ENCODE measurements around the gene TRIM41. TPM values are rescaled to one million over a fixed set of nuclear protein-coding genes. Genes with fewer than 3 reads are reported as not detected.
A peak's percentile ranks its signal among the peaks of the same experiment; 100 is the strongest.

The TRIM41 gene
- total and polyA plus RNA-seq, 9 of the 15 experiments (the other 6 are each of a cell fraction or from before 2014, with no cell fraction given): 1.8 to 47.6 (median 20.9) TPM

GRCh38 chr5:181199881-181200638, 23.0 kb upstream of the TRIM41 start:
- H3K79me2 ChIP-seq (ENCODE audit: control insufficient read depth, insufficient read depth, low read length): no peaks in the 10 kb centered on the region
- peaks cover 16 to 47% of the 10 kb centered on the region in 2 experiments; a peak in 4 of 5 replicates for H3K4me1 ChIP-seq (replicated peaks in 1 of 2; ENCODE audit: control insufficient read depth in 2 of 2, insufficient read depth in 2 of 2, low read length in 2 of 2)
- in situ Hi-C loops (cut with MboI) (no loop called here), intact Hi-C loops (cut with micrococcal nuclease) (no loop called here)
- peak; percentile 56 for ATAC-seq
- no peaks in the 10 kb centered on the region for H3K36me3 ChIP-seq (ENCODE audit: control insufficient read depth, insufficient read depth, low read length)
- H4K20me1 ChIP-seq (replicated peaks; ENCODE audit: control insufficient read depth, insufficient read depth, low read length): no peaks in the 10 kb centered on the region
- H2AFZ ChIP-seq (ENCODE audit: low read depth, low read length): peak overlapping the region; percentile 3; the same call in 1 of the 2 replicates
- no TSS peak for BruUV-seq (replicated peaks)
- CTCF ChIA-PET (ENCODE audit: low intra/inter-chr PET ratio): no interaction called here
- no peaks in the 10 kb centered on the region for H3K27me3 ChIP-seq (ENCODE audit: control insufficient read depth in 2 of 2, insufficient read depth in 2 of 2, low read length in 2 of 2)
- H3K9ac ChIP-seq (ENCODE audit: insufficient read depth in 1 of 2, low read depth in 2 of 2, low read length in 2 of 2): peak overlapping the region in 1 of 2 experiments; percentile 77; a peak in 2 of 4 replicates
- H3K4me2 ChIP-seq (ENCODE audit: insufficient read depth, low read length): peak overlapping the region; percentile 36
- FAIRE-seq: peak; percentile 95
- 46% methylated on average over 11 of the region's 12 CpGs for WGBS (ENCODE audit: insufficient coverage, low coverage, missing lambda C conversion rate)
- H3K9me1 ChIP-seq (ENCODE audit: control insufficient read depth, insufficient read depth, low read length): no peaks in the 10 kb centered on the region
- no peaks in the 10 kb centered on the region for H3K9me3 ChIP-seq (replicated peaks; ENCODE audit: control insufficient read depth, insufficient read depth, low read depth, low read length)
- peak in 3 of 4 experiments; percentile 41 to 71 (median 51) for DNase-seq (ENCODE audit: extremely low read depth in 1 of 4, low spot score in 3 of 4)
- H3K4me3 ChIP-seq: no peak overlapping the region
- POLR2A ChIA-PET: interaction anchor here (0.5 to 1.4 kb wide), 5 partner anchors 8 to 60 kb away, joined by 3 to 4 read pairs (median 4); no protein-coding TSS in a partner anchor
- no peak overlapping the region for H3K27ac ChIP-seq (ENCODE audit: extremely low read depth, low read depth, low read length)
- TF ChIP-seq BCL6 (CRISPR knock-in tag; IDR thresholded peaks at IDR 0.05) (no peak), HNRNPH1 (optimal IDR thresholded peaks at IDR 0.05; ENCODE audit: low read depth, low read length) (no peak), MECOM (CRISPR knock-in tag; IDR thresholded peaks at IDR 0.05) (peak; percentile 15; the same call in 1 of the 2 replicates), CTBP1 (IDR thresholded peaks at IDR 0.05; ENCODE audit: borderline replicate concordance) (peak; percentile 56; the same call in 1 of the 2 replicates), ATF3 (IDR thresholded peaks at IDR 0.05) (peak; percentile 56), ATF3 (CRISPR knock-in tag; conservative IDR thresholded peaks at IDR 0.05) (no peak), PRMT5 (CRISPR knock-in tag; IDR thresholded peaks at IDR 0.05) (no peak), E2F4 (CRISPR knock-in tag; IDR thresholded peaks at IDR 0.05; ENCODE audit: low read depth) (no peak), CXXC5 (CRISPR knock-in tag; IDR thresholded peaks at IDR 0.05) (peak; percentile 72), PYGO2 (tag; IDR thresholded peaks at IDR 0.05) (no peak), IRF2 (CRISPR knock-in tag; IDR thresholded peaks at IDR 0.05) (no peak), SIN3A (IDR thresholded peaks at IDR 0.05; ENCODE audit: borderline replicate concordance in 2 of 2, control insufficient read depth in 1 of 2, low read depth in 2 of 2, low read length in 2 of 2) (peak in 1 of 2 experiments; percentile 56; a peak in 1 of 4 replicates), BHLHE40 (IDR thresholded peaks at IDR 0.05; ENCODE audit: low read length) (0 out of 2 replicates have a peak, but pooled peaks have one; percentile 17), CEBPB (tag; IDR thresholded peaks at IDR 0.05) (no peak)
- TF ChIP-seq, protein P1, sequence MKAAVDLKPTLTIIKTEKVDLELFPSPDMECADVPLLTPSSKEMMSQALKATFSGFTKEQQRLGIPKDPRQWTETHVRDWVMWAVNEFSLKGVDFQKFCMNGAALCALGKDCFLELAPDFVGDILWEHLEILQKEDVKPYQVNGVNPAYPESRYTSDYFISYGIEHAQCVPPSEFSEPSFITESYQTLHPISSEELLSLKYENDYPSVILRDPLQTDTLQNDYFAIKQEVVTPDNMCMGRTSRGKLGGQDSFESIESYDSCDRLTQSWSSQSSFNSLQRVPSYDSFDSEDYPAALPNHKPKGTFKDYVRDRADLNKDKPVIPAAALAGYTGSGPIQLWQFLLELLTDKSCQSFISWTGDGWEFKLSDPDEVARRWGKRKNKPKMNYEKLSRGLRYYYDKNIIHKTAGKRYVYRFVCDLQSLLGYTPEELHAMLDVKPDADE (conservative IDR thresholded peaks at IDR 0.05; ENCODE audit: control insufficient read depth, low read depth, low read length): no peak
- TF ChIP-seq, protein P2, sequence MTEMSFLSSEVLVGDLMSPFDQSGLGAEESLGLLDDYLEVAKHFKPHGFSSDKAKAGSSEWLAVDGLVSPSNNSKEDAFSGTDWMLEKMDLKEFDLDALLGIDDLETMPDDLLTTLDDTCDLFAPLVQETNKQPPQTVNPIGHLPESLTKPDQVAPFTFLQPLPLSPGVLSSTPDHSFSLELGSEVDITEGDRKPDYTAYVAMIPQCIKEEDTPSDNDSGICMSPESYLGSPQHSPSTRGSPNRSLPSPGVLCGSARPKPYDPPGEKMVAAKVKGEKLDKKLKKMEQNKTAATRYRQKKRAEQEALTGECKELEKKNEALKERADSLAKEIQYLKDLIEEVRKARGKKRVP (CRISPR knock-in tag; IDR thresholded peaks at IDR 0.05): no peak
- TF ChIP-seq, protein P3, sequence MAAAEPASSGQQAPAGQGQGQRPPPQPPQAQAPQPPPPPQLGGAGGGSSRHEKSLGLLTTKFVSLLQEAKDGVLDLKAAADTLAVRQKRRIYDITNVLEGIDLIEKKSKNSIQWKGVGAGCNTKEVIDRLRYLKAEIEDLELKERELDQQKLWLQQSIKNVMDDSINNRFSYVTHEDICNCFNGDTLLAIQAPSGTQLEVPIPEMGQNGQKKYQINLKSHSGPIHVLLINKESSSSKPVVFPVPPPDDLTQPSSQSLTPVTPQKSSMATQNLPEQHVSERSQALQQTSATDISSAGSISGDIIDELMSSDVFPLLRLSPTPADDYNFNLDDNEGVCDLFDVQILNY (CRISPR knock-in tag; IDR thresholded peaks at IDR 0.05): no peak

Data from K562 (cell line).